Measurements from ENCODE around the gene PIGK. TPM values are rescaled to one million over a fixed set of nuclear protein-coding genes. Genes with fewer than 3 reads are reported as not detected.
"Not testable (repeated sequence)": the region's sequence is repeated elsewhere in the genome, so short reads cannot be mapped to it uniquely, and the experiment has no call there.

Gene PIGK
- total RNA-seq, 1 donor from 2014 or later: 15.6 TPM

DNA sequence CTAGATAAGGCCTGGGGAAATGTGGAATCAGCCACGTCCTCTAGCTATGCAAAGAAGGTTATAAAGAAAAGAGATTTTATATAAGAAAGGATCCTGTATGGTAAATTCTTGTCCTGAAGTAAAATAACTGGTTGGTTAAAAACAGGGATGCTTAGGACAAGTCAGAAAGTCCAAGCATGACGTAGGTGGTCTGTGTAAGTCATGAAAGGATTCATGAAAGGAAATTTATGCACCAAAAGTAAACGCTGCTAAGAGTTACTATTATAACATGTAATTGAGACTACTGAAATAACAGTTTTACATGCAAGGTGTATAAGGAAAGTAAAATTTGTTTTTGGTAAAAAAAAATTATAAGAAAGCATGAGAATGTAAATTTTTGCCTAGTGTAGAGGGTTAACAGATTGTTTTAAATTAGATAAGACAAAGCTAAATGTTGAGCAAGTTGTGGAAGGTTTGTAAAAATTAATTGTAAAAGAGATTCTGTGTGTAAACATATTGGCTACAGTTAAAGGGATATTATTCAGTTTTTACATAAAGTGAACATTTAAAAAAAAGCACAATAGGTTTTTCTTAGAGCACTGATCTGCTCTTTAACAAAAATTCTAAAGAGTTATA is 43.9 kb downstream of the PIGK start:
- Mint-ChIP-seq H3K27me3 (ENCODE audit: low read depth) (no peaks in the 10 kb centered on the region), H3K36me3 (peaks cover 28% of the 10 kb centered on the region), H3K4me1 (no peaks in the 10 kb centered on the region), H3K27ac (no peak overlapping the region), H3K9me3 (peaks cover 53% of the 10 kb centered on the region), H3K4me3 (no peak overlapping the region)
- TF ChIP-seq, protein P1, sequence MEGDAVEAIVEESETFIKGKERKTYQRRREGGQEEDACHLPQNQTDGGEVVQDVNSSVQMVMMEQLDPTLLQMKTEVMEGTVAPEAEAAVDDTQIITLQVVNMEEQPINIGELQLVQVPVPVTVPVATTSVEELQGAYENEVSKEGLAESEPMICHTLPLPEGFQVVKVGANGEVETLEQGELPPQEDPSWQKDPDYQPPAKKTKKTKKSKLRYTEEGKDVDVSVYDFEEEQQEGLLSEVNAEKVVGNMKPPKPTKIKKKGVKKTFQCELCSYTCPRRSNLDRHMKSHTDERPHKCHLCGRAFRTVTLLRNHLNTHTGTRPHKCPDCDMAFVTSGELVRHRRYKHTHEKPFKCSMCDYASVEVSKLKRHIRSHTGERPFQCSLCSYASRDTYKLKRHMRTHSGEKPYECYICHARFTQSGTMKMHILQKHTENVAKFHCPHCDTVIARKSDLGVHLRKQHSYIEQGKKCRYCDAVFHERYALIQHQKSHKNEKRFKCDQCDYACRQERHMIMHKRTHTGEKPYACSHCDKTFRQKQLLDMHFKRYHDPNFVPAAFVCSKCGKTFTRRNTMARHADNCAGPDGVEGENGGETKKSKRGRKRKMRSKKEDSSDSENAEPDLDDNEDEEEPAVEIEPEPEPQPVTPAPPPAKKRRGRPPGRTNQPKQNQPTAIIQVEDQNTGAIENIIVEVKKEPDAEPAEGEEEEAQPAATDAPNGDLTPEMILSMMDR (IDR thresholded peaks at IDR 0.05; ENCODE audit: unreplicated experiment): no peak
- DNase-seq (ENCODE audit: low spot score in 2 of 2, unreplicated experiment in 2 of 2): no peak

- Mint-ChIP-seq H3K27ac (no peak overlapping the region), H3K4me1 (no peaks in the 10 kb centered on the region), H3K27me3 (ENCODE audit: low read depth) (no peaks in the 10 kb centered on the region)
Measured at GRCh38 chr1:77170687-77171086, 48.5 kb downstream of the PIGK start.

DNA sequence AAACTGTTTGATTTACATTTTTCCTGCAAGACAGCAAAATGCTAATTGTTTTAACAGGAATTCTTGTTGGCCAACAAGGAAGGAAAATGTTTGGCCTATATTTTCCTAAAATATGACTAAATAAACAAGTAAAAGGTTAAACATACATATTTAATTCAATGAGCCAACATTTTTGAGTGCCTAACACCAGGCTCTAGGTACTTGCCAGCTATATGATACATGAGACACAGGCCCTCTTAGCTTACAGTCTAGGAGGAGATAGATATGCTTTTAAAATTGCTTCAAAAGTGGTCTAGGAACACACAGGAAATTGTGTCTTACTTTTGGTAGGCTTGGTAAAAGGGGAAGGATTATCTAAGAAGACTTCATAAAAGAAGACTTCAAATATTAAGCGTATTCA is 50.9 kb downstream of the PIGK start:
- TF ChIP-seq, protein P1 (IDR thresholded peaks at IDR 0.05; ENCODE audit: unreplicated experiment): no peak
- H3K27ac Mint-ChIP-seq: no peak overlapping the region

More at GRCh38 chr1:77170687-77171086, 48.5 kb downstream of the PIGK start:
- H3K9me3 Mint-ChIP-seq: peaks cover 24% of the 10 kb centered on the region
- H3K4me3 Mint-ChIP-seq: no peak overlapping the region
- H3K36me3 Mint-ChIP-seq: peaks cover 18% of the 10 kb centered on the region
- TF ChIP-seq, protein P1 (IDR thresholded peaks at IDR 0.05; ENCODE audit: unreplicated experiment): no peak
- no peak for DNase-seq (ENCODE audit: low spot score in 2 of 2, unreplicated experiment in 2 of 2)

DNA sequence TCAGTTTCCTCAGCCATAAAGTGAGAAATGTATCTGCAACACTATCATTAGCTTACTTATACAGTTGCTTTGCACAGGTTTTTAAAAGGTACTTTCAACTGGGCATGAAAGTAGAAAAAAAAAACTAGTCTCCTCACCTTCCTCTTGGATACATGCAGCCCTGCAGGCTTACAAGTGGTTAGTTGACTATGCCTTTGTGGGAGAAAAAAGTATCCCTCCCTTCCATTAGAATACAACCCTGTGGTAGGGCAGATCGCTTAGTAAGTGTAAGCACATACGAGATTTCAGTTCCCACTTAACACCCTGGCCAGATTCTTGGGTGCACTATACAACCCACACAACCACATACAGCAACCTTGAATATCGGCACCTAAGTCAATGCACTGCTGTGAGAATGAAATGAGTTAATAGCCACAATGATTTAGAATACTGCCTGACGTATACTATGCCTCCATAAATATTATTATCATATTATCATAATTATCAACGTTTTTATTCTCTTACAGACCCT is 54.7 kb downstream of the PIGK start:
- H3K9me3 Mint-ChIP-seq: peaks cover 7% of the 10 kb centered on the region
- H3K4me3 Mint-ChIP-seq: no peak overlapping the region
- H3K27me3 Mint-ChIP-seq (ENCODE audit: low read depth): no peaks in the 10 kb centered on the region
- no peak overlapping the region for H3K27ac Mint-ChIP-seq
- TF ChIP-seq, protein P1 (IDR thresholded peaks at IDR 0.05; ENCODE audit: unreplicated experiment): no peak
- DNase-seq (ENCODE audit: low spot score in 2 of 2, unreplicated experiment in 2 of 2): no peak
- H3K4me1 Mint-ChIP-seq: no peaks in the 10 kb centered on the region
- peaks cover 16% of the 10 kb centered on the region for H3K36me3 Mint-ChIP-seq

More for the DNA sequence above, 50.9 kb downstream of the PIGK start:
- no peaks in the 10 kb centered on the region for H3K27me3 Mint-ChIP-seq (ENCODE audit: low read depth)
- H3K4me3 Mint-ChIP-seq: no peak overlapping the region
- peaks cover 4% of the 10 kb centered on the region for H3K36me3 Mint-ChIP-seq
- H3K4me1 Mint-ChIP-seq: no peaks in the 10 kb centered on the region
- DNase-seq (ENCODE audit: low spot score in 2 of 2, unreplicated experiment in 2 of 2): no peak
- H3K9me3 Mint-ChIP-seq: peaks cover 4% of the 10 kb centered on the region

GRCh38 chr1:77159706-77160105 is 59.5 kb downstream of the PIGK start:
- not testable (repeated sequence) for H3K27me3 Mint-ChIP-seq (ENCODE audit: low read depth)
- H3K9me3 Mint-ChIP-seq: peaks cover 19% of the 10 kb centered on the region

GRCh38 chr1:77156214-77156613 is 63.0 kb downstream of the PIGK start:
- Mint-ChIP-seq H3K27me3 (ENCODE audit: low read depth) (no peaks in the 10 kb centered on the region), H3K36me3 (peaks cover 45% of the 10 kb centered on the region), H3K27ac (no peak overlapping the region), H3K4me3 (no peak overlapping the region), H3K4me1 (no peaks in the 10 kb centered on the region), H3K9me3 (peaks cover 31% of the 10 kb centered on the region)
- no peak for DNase-seq (ENCODE audit: low spot score in 2 of 2, unreplicated experiment in 2 of 2)
- TF ChIP-seq, protein P1 (IDR thresholded peaks at IDR 0.05; ENCODE audit: unreplicated experiment): no peak

More at GRCh38 chr1:77159706-77160105, 59.5 kb downstream of the PIGK start:
- not testable (repeated sequence) for DNase-seq (ENCODE audit: low spot score in 2 of 2, unreplicated experiment in 2 of 2); H3K27ac Mint-ChIP-seq; H3K4me3 Mint-ChIP-seq; H3K4me1 Mint-ChIP-seq
- H3K36me3 Mint-ChIP-seq: peaks cover 32% of the 10 kb centered on the region
